D721Med (cell line): ENCODE results near the gene EXOC4.

ENCODE experiments used
- DNase-seq: peaks from one replicate; pipeline ENCODE4 v3.0.0; 2011; ENCODE audit warnings: low spot score; ENCODE audit not compliant: insufficient read length
- FAIRE-seq: peaks from 2 replicates; lab custom pipeline; 2011; peaks lifted over from hg19 to GRCh38; lab: Jason Lieb, UNC
- TF ChIP-seq, protein P1 (sequence below): IDR thresholded peaks from 2 replicates; pipeline ENCODE4 v1.5.1; 2012; ENCODE audit warnings: mild to moderate bottlenecking, control low read depth; ENCODE audit not compliant: insufficient read depth; ENCODE audit errors: missing control alignments

Gene EXOC4

DNA sequence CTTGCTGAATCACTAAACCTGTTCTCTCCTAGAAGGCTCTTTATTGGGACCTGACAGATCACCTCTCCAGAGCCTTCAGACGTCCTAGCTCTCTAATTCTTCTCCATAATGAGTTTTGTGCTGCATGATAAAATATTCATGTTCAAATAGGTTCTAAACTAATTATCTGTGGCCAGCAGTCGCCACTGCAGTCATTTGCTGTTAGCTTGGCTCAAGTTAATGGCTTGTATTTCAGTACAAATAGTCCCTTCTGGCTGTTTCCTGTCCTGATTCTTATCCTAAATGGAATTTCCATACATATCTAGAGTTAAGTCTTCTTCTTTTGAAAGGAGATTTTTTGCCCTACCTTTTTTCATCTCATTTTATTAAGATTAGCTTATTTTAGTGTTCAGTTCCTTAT, 303.2 kb downstream of the EXOC4 start:
- DNase-seq (no peak), FAIRE-seq (no peak)
- TF ChIP-seq, protein P1, sequence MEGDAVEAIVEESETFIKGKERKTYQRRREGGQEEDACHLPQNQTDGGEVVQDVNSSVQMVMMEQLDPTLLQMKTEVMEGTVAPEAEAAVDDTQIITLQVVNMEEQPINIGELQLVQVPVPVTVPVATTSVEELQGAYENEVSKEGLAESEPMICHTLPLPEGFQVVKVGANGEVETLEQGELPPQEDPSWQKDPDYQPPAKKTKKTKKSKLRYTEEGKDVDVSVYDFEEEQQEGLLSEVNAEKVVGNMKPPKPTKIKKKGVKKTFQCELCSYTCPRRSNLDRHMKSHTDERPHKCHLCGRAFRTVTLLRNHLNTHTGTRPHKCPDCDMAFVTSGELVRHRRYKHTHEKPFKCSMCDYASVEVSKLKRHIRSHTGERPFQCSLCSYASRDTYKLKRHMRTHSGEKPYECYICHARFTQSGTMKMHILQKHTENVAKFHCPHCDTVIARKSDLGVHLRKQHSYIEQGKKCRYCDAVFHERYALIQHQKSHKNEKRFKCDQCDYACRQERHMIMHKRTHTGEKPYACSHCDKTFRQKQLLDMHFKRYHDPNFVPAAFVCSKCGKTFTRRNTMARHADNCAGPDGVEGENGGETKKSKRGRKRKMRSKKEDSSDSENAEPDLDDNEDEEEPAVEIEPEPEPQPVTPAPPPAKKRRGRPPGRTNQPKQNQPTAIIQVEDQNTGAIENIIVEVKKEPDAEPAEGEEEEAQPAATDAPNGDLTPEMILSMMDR = no peak

DNA sequence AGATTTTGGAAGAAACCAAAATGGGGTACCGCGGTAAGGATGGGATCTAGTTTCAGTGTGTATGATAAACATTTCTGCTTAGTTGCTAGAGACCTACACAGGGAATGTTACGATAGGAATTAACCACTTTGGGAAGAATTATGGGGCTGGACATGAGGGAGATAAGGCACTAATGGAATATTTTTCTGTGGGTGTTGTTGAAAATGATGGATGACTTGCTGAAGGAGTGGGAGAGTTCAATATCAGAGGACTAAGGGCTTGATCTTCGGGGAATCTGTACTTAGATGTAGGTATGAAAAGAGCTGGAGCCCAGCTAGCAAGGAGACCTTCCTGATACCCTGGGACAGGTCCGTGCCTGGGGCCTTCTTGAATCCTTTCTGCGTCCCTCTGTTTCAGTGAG, 303.7 kb downstream of the EXOC4 start:
- DNase-seq = no peak
- no peak for FAIRE-seq
- TF ChIP-seq, protein P1 = no peak

DNA sequence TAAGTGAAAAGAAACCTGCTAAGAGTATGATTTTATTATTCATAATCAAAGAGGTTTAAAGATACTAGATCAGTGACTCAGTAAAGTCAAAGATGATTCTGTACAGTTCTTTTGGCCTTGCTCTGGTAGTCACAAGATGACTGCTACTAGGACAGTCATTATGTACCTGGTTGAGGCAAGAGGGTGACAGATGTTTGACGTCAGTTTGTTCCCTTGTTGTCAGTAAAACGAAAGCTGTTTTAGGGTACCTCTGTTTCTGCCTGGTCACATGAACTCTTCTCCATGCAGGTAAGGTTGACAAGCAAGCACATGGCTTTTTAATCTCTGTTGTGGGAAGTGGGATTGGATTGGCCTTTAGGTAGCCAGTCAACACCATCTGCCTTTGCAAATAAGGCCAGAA, 308.0 kb downstream of the EXOC4 start:
- FAIRE-seq (no peak), DNase-seq (no peak)
- TF ChIP-seq, protein P1 = no peak

DNA sequence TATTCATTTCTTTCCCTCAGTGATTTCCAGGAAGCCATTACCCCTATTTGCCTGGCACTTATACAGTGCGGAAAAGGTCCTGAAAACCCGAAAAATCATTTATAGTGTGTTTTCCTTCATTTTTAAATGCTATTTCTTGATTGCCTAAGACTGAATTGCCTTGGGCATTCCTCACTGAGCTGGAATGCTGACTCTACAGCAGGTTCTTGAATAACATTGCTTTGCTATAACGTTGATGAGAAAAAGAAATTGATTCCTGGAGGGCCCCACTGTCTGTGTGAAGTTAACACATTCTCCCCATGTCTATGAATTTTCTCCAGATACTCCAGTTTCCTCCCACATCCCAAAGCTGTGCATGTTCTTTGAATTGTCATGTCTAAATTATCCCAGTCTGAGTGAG, 308.5 kb downstream of the EXOC4 start:
- TF ChIP-seq, protein P1 = no peak
- FAIRE-seq (no peak), DNase-seq (no peak)

DNA sequence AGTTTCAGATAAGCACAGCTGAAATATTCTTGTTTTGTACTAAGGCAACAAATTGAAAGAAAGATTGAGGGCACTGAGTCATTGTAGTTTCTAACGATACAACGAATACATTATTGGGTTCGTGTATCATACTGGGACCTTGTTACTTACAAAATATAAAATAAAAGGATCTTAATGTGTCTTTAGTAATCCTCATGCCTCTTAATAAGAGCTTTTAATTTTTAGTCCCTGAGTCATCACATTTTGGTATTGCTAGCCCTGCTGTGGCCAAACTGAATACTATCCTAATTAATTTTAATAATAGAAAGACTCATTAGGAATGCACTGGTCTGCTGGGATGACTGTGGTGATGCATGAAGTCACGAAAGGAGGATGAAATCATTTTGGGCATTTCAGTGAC, 309.7 kb downstream of the EXOC4 start:
- FAIRE-seq (peak; percentile 11), DNase-seq (no peak)
- TF ChIP-seq, protein P1 = no peak

DNA sequence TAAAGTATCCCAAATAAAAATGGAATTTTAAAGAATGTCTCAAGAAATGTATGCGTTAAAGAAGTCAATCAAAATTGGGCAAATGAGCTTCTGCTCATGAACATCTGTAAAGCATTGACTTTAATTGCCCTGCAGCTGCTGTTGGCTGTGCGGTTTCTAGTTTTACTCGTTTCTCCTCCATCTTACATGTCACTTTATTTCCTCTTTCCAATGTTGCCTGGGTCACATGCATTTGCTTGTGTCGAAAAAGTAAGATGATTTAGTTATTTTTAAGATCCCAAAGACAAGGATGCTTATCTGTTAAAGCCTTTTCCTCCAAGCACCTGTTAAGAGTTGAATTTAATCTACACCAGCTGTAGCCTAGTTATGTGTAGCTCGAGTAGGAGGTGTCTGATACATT, 310.4 kb downstream of the EXOC4 start:
- DNase-seq (no peak), FAIRE-seq (no peak)
- TF ChIP-seq, protein P1 = no peak

DNA sequence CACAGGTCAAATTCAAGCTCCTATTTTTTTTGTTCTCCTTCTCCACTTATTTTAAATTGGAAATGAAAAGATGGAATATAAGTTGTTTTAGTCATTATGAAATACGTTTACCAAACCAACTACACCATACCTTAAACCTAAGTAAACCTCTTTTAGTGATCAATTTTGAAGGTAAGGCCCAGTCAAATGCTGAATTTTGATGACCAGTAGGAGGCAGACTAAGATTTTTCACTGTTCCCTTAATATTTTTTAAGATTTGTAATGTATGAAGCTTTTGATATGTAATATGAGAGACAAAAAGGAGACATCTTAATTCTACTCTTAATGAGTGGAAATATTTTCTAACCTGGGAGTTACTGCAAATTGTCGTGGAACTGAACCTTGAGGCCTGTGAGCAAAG, 311.6 kb downstream of the EXOC4 start:
- DNase-seq (no peak), FAIRE-seq (no peak)
- TF ChIP-seq, protein P1 = no peak
